Right lobe of liver (tissue), 6 donors: Measurements from ENCODE around the gene LCE2A. TPM values are rescaled to one million over a fixed set of nuclear protein-coding genes. Genes with fewer than 3 reads are reported as not detected.
"Not testable (repeated sequence)": the region's sequence is repeated elsewhere in the genome, so short reads cannot be mapped to it uniquely, and the experiment has no call there.

Experiments
- ATAC-seq, 4 donors: fragments of 200-7000 bp; cut with Tn5 transposase; one replicate each; pipeline ENCODE4 v1.9.1; 2020; ENCODE audit warnings: mild to moderate bottlenecking in 4 of 4, moderate library complexity in 4 of 4
- DNase-seq, 3 donors: peaks; one replicate each; pipeline ENCODE4 v3.0.0-alpha.2; 2020
- H3K27ac ChIP-seq, 3 donors: fragments of 200-600 bp; one replicate each; pipeline ENCODE4 v1.8.0; 2022
- H3K27me3 ChIP-seq, 2 donors: fragments of 200-600 bp; one replicate each; pipeline ENCODE4 v1.8.0; 2022
- H3K36me3 ChIP-seq, 4 donors: fragments of 200-600 bp; sonication (generic) in 1 of 4; one replicate each; pipeline versions ENCODE4 v1.5.1 to v1.8.0; 2017 to 2022; ENCODE audit warnings: control low read depth in 1 of 4
- H3K4me1 ChIP-seq, 4 donors: fragments of 200-600 bp; sonication (generic) in 1 of 4; one replicate each; pipeline versions ENCODE4 v1.5.1 to v1.8.0; 2017 to 2022; ENCODE audit warnings: control low read depth in 1 of 4
- H3K4me3 ChIP-seq, 3 donors: fragments of 200-600 bp; one replicate each; pipeline ENCODE4 v1.8.0; 2022
- H3K9me3 ChIP-seq, 4 donors: fragments of 200-600 bp; sonication (generic) in 1 of 4; one replicate each; pipeline versions ENCODE4 v1.5.1 to v1.8.0; 2017 to 2022; ENCODE audit warnings: control low read depth in 1 of 4
- CTCF ChIP-seq, 4 donors: fragments of 200-600 bp in 3 of 4; fragments of 450-650 bp in 1 of 4; IDR thresholded peaks; one replicate each; pipeline versions ENCODE4 v1.5.1 to v1.8.0; 2016 to 2022; ENCODE audit warnings: antibody characterized with exemption in 4 of 4, mild to moderate bottlenecking in 2 of 4
- POLR2A ChIP-seq: fragments of 450-650 bp; IDR thresholded peaks from one replicate; pipeline ENCODE4 v1.6.1; 2017; ENCODE audit warnings: antibody characterized with exemption, mild to moderate bottlenecking
- WGBS: methylation state at CpG from one replicate; pipeline ENCODE4 v1.1.6; 2018; ENCODE audit warnings: low coverage, low lambda C conversion rate; ENCODE audit not compliant: insufficient coverage; ENCODE audit errors: missing lambda C conversion rate; 5-methylcytosine and 5-hydroxymethylcytosine counted together
- intact Hi-C, 2 donors: fragments of 100-400 bp; cut with DNase I; formaldehyde crosslinking; loops; one replicate each; pipeline versions ENCODE4 v1.11.2 to v1.14.1; 2022
- total RNA-seq, 6 experiments: library from RNA; depleted of rRNA in 2 of 6; stranded (reverse); fragments of >200 nt in 2 of 6; fragmentation: NEBNext Ultra II Directional in 3 of 6; extraction: Animal tissue kit (Norgen Biotek cat#: 25700) in 3 of 6; gene quantifications; one replicate each; pipeline versions ENCODE4 v1.1.0 to v1.2.4, GENCODE V29; 2016 to 2023
- donor health status: DM: no; HTN: yes; CAD: no.
- donor health status: DM: no; HTN: no; CAD: no.
- donor health status: DM: no; HTN: no; CAD: no.
- donor health status: DM: no; HTN: yes; CAD: no.
- donor health status: DM: no; HTN: yes; CAD: no.

LCE2A gene
- total RNA-seq, 6 experiments from 2014 or later: not detected

DNA sequence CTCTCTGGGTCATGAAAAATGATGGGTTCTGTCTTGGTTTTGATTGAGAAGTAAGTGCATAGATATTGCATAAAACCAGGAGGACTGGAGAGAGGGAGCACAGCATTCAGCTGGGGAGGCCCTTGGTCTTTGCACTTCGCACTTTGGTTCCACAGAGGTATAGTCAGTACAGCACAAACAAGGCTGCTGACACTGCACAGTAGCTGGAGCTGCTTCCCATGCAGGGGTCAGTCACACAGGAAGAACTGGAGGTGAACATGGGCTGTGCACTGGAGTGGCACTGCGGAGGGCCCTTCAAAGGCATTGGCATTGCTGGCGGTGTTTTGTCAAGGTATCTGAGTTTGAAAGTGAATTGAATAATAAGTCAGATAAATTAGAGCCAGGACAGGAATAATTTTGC is 39.5 kb upstream of the LCE2A start:
- Histone ChIP-seq H3K27ac (no peak overlapping the region), H3K9me3 (no peaks in the 10 kb centered on the region), H3K4me3 (no peak overlapping the region), H3K27me3 (no peaks in the 10 kb centered on the region), H3K4me1 (no peaks in the 10 kb centered on the region), H3K36me3 (no peaks in the 10 kb centered on the region)
- intact Hi-C loops: no loop called here
- peak; percentile 89 to 93 (median 92) for ATAC-seq
- TF ChIP-seq POLR2A: no peak
- DNase-seq: peak; percentile 38 to 85 (median 79)
- 29% methylated on average over 3 of the region's 3 CpGs for WGBS

- TF ChIP-seq CTCF (IDR thresholded peaks at IDR 0.05) (no peak), POLR2A (no peak)
- ATAC-seq (no peak), DNase-seq (no peak)
- no peak within 1 kb of the TSS for H3K27ac ChIP-seq
- H3K36me3 ChIP-seq: no peaks in the 10 kb centered on the region
- H3K4me1 ChIP-seq: no peaks in the 10 kb centered on the region
- H3K9me3 ChIP-seq: no peaks in the 10 kb centered on the region
- intact Hi-C loops: no loop called here
- H3K27me3 ChIP-seq: no peaks in the 10 kb centered on the region
- no peak within 1 kb of the TSS for H3K4me3 ChIP-seq
- WGBS: 75% methylated on average over 1 of the region's 3 CpGs
Observed at GRCh38 chr1:152663098-152663497, 35.0 kb upstream of the LCE2A start, which contains the start of gene LCE2D. Gene LCE2D (plus strand): TSS chr1:152663380. CDS start chr1:152664106, 726 bp downstream.

DNA sequence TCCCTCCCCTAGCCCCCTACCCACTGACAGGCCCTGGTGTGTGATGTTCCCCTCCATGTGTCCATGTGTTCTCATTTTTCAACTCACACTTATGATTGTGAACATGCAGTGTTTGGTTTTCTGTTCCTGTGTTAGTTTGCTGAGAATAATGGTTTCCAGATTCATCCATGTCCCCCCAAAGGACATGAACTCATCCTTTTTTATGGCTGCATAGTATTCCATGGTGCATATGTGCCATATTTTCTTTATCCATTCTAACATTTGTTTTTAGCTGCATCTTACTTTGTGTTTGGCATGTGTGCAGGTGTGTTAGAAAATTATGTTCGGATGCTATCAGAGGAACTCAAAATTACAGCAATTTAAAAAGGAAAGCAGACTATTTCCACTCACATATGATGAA is 32.0 kb upstream of the LCE2A start:
- DNase-seq, H3K27ac ChIP-seq, H3K36me3 ChIP-seq, intact Hi-C loops, H3K9me3 ChIP-seq, ATAC-seq, H3K4me1 ChIP-seq, H3K4me3 ChIP-seq, H3K27me3 ChIP-seq: not testable (repeated sequence)
- 72% methylated on average over 1 of the region's 1 CpG for WGBS

DNA sequence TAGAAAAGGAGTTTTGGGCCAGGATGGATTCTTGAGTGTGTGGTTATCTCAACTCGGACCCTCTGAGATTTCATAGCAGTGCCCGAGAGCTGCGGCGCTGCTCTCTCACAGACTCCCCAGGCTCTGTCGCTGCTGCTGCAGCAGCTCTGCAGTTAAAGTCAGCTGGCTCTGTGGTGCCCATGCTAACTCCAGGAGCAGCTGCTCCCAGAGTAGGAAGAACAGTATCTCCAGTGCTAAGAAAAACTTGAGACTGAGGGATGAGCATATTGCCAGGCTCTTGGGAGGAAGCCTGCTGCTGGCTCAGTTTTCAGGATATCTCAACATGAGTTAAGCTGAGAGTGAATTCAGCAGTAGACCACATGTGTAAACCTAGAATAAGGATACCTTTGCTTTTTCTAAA is 30.5 kb upstream of the LCE2A start:
- H3K4me3 ChIP-seq: no peak overlapping the region
- no peak for ATAC-seq
- no peaks in the 10 kb centered on the region for H3K9me3 ChIP-seq
- no peak for DNase-seq
- WGBS: no CpG with 5 or more reads among the region's 5 CpGs
- TF ChIP-seq POLR2A (no peak), CTCF (IDR thresholded peaks at IDR 0.05) (no peak)
- H3K36me3 ChIP-seq: no peaks in the 10 kb centered on the region
- H3K4me1 ChIP-seq: no peaks in the 10 kb centered on the region
- no peak overlapping the region for H3K27ac ChIP-seq
- no peaks in the 10 kb centered on the region for H3K27me3 ChIP-seq
- intact Hi-C loops: no loop called here

GRCh38 chr1:152673016-152673415 is 25.1 kb upstream of the LCE2A start:
- TF ChIP-seq CTCF (IDR thresholded peaks at IDR 0.05) (no peak), POLR2A (no peak)
- ATAC-seq (no peak), DNase-seq (no peak)
- no peaks in the 10 kb centered on the region for H3K36me3 ChIP-seq
- H3K9me3 ChIP-seq: no peaks in the 10 kb centered on the region
- intact Hi-C loops: no loop called here
- H3K27me3 ChIP-seq: no peaks in the 10 kb centered on the region
- no peaks in the 10 kb centered on the region for H3K4me1 ChIP-seq
- no peak overlapping the region for H3K4me3 ChIP-seq
- 49% methylated on average over 2 of the region's 2 CpGs for WGBS
- H3K27ac ChIP-seq: no peak overlapping the region

GRCh38 chr1:152674983-152675382 is 23.2 kb upstream of the LCE2A start, which contains the start of gene LCE2C:
Gene LCE2C (plus strand): TSS chr1:152675279. CDS start chr1:152676016, 737 bp downstream.
- DNase-seq, H3K4me3 ChIP-seq, ATAC-seq, H3K9me3 ChIP-seq, H3K4me1 ChIP-seq, H3K27me3 ChIP-seq, H3K36me3 ChIP-seq, intact Hi-C loops, H3K27ac ChIP-seq: not testable (repeated sequence)
- WGBS: 76% methylated on average over 2 of the region's 3 CpGs
